ENCODE measurements around the gene SECTM1. TPM values are rescaled to one million over a fixed set of nuclear protein-coding genes. Genes with fewer than 3 reads are reported as not detected.

Gene SECTM1
- total RNA-seq, 1 experiment from 2014 or later, result 61.7 TPM

- Histone ChIP-seq H3K27ac (ENCODE audit: low read length) (peak overlapping the region; percentile 93), H3K4me3 (ENCODE audit: low read length) (no peak overlapping the region), H3K79me2 (ENCODE audit: low read length) (no peaks in the 10 kb centered on the region), H3K36me3 (ENCODE audit: low read depth, low read length) (no peaks in the 10 kb centered on the region), H3K4me1 (ENCODE audit: insufficient read depth, low read length) (peaks cover 32% of the 10 kb centered on the region), H3K27me3 (ENCODE audit: low read length) (no peaks in the 10 kb centered on the region), H3K9ac (ENCODE audit: low read length) (peak overlapping the region; percentile 60), H3K4me2 (ENCODE audit: low read length) (peak overlapping the region; percentile 63), H3K9me2 (replicated peaks; ENCODE audit: low read length) (no peaks in the 10 kb centered on the region), H3K9me3 (ENCODE audit: low read length) (no peaks in the 10 kb centered on the region), H3F3A (ENCODE audit: low read length, unreplicated experiment) (no peaks in the 10 kb centered on the region), H2AFZ (ENCODE audit: low read length) (peak overlapping the region; percentile 28; the same call in 1 of the 2 replicates), H4K20me1 (ENCODE audit: low read length) (no peaks in the 10 kb centered on the region)
- TF ChIP-seq EZH2 (IDR thresholded peaks at IDR 0.05; ENCODE audit: low read length, unreplicated experiment), result no peak
- TF ChIP-seq EZH2phosphoT487 (IDR thresholded peaks at IDR 0.05; ENCODE audit: borderline replicate concordance, low read length), result no peak
- TF ChIP-seq, protein P1, sequence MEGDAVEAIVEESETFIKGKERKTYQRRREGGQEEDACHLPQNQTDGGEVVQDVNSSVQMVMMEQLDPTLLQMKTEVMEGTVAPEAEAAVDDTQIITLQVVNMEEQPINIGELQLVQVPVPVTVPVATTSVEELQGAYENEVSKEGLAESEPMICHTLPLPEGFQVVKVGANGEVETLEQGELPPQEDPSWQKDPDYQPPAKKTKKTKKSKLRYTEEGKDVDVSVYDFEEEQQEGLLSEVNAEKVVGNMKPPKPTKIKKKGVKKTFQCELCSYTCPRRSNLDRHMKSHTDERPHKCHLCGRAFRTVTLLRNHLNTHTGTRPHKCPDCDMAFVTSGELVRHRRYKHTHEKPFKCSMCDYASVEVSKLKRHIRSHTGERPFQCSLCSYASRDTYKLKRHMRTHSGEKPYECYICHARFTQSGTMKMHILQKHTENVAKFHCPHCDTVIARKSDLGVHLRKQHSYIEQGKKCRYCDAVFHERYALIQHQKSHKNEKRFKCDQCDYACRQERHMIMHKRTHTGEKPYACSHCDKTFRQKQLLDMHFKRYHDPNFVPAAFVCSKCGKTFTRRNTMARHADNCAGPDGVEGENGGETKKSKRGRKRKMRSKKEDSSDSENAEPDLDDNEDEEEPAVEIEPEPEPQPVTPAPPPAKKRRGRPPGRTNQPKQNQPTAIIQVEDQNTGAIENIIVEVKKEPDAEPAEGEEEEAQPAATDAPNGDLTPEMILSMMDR (conservative IDR thresholded peaks at IDR 0.05; ENCODE audit: low read depth, low read length), result no peak
- DNase-seq (peak; percentile 97), ATAC-seq (peak; percentile 83)
- intact Hi-C loops (cut with micrococcal nuclease), result no loop called here
- CTCF ChIA-PET, result no interaction called here
- BruUV-seq (replicated peaks), result no TSS peak
- POLR2A ChIA-PET (ENCODE audit: unreplicated experiment), result no interaction called here
These were observed 51.9 kb downstream of the SECTM1 start for GRCh38 chr17:82281502-82282238.

DNA sequence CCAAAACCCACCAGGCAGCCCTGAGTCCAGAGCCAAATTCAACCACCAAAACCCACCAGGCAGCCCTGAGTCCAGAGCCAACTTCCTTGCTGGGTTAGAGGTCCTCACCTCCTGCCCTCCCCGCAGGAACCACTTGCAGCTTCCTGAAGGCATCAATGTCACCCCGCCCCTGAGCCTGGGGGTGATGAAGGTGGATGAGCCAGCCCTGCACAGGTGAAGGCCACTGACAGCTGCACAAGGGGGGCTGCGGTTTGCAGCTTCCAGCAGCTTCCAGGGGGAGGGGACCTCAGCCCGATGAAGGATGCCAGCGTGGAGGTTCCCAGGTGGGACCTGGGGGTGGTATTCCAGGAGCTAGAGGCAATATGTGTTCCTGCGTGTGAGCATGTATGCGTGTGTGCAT is 52.5 kb downstream of the SECTM1 start:
- TF ChIP-seq EZH2phosphoT487 (IDR thresholded peaks at IDR 0.05; ENCODE audit: borderline replicate concordance, low read length) (no peak), EZH2 (IDR thresholded peaks at IDR 0.05; ENCODE audit: low read length, unreplicated experiment) (no peak)
- TF ChIP-seq, protein P1 (conservative IDR thresholded peaks at IDR 0.05; ENCODE audit: low read depth, low read length), result no peak
- no peaks in the 10 kb centered on the region for H3K27me3 ChIP-seq (ENCODE audit: low read length)
- no peaks in the 10 kb centered on the region for H3F3A ChIP-seq (ENCODE audit: low read length, unreplicated experiment)
- POLR2A ChIA-PET (ENCODE audit: unreplicated experiment), result no interaction called here
- BruUV-seq (replicated peaks), result no TSS peak
- CTCF ChIA-PET, result no interaction called here
- intact Hi-C loops (cut with micrococcal nuclease), result no loop called here
- no peak overlapping the region for H3K9ac ChIP-seq (ENCODE audit: low read length)
- no peak overlapping the region for H2AFZ ChIP-seq (ENCODE audit: low read length)
- DNase-seq (no peak), ATAC-seq (no peak)
- H3K9me3 ChIP-seq (ENCODE audit: low read length), result no peaks in the 10 kb centered on the region
- H3K4me3 ChIP-seq (ENCODE audit: low read length), result no peak overlapping the region
- peak overlapping the region; percentile 61 for H3K4me2 ChIP-seq (ENCODE audit: low read length)
- H3K36me3 ChIP-seq (ENCODE audit: low read depth, low read length), result no peaks in the 10 kb centered on the region
- H3K4me1 ChIP-seq (ENCODE audit: insufficient read depth, low read length), result peaks cover 32% of the 10 kb centered on the region
- H3K27ac ChIP-seq (ENCODE audit: low read length), result peak overlapping the region; percentile 62
- no peaks in the 10 kb centered on the region for H4K20me1 ChIP-seq (ENCODE audit: low read length)
- no peaks in the 10 kb centered on the region for H3K79me2 ChIP-seq (ENCODE audit: low read length)
- H3K9me2 ChIP-seq (replicated peaks; ENCODE audit: low read length), result no peaks in the 10 kb centered on the region

GRCh38 chr17:82280537-82280936 is 53.0 kb downstream of the SECTM1 start:
- Histone ChIP-seq H4K20me1 (ENCODE audit: low read length) (no peaks in the 10 kb centered on the region), H3K36me3 (ENCODE audit: low read depth, low read length) (no peaks in the 10 kb centered on the region), H3K4me2 (ENCODE audit: low read length) (no peak overlapping the region), H3K9me2 (replicated peaks; ENCODE audit: low read length) (no peaks in the 10 kb centered on the region), H2AFZ (ENCODE audit: low read length) (no peak overlapping the region), H3K27ac (ENCODE audit: low read length) (0 out of 2 replicates have a peak overlapping the region, but pooled peaks have one; percentile 62), H3K4me3 (ENCODE audit: low read length) (no peak overlapping the region), H3K9me3 (ENCODE audit: low read length) (no peaks in the 10 kb centered on the region), H3F3A (ENCODE audit: low read length, unreplicated experiment) (no peaks in the 10 kb centered on the region), H3K79me2 (ENCODE audit: low read length) (no peaks in the 10 kb centered on the region), H3K27me3 (ENCODE audit: low read length) (no peaks in the 10 kb centered on the region), H3K9ac (ENCODE audit: low read length) (no peak overlapping the region), H3K4me1 (ENCODE audit: insufficient read depth, low read length) (peaks cover 32% of the 10 kb centered on the region)
- ChIA-PET POLR2A (ENCODE audit: unreplicated experiment) (interaction anchor here (0.7 kb wide), 1 partner anchor 17 kb away, joined by 5 read pairs; no protein-coding TSS in a partner anchor), CTCF (no interaction called here)
- TF ChIP-seq, protein P1 (conservative IDR thresholded peaks at IDR 0.05; ENCODE audit: low read depth, low read length), result no peak
- TF ChIP-seq EZH2phosphoT487 (IDR thresholded peaks at IDR 0.05; ENCODE audit: borderline replicate concordance, low read length) (no peak), EZH2 (IDR thresholded peaks at IDR 0.05; ENCODE audit: low read length, unreplicated experiment) (no peak)
- BruUV-seq (replicated peaks), result no TSS peak
- intact Hi-C loops (cut with micrococcal nuclease), result no loop called here
- DNase-seq (no peak), ATAC-seq (no peak)

Measured in PC-3 (cell line).